Sigmoid colon (tissue), 4 donors: ENCODE data around the gene PIH1D2.

ENCODE experiments used
- EP300 ChIP-seq, 4 donors: sonication (generic); formaldehyde crosslinking; IDR thresholded peaks; one replicate each; pipeline ENCODE4 v1.6.1; 2017; ENCODE audit warnings: antibody characterized with exemption in 4 of 4
- POLR2AphosphoS5 ChIP-seq, 4 donors: sonication (generic); formaldehyde crosslinking; IDR thresholded peaks; one replicate each; pipeline ENCODE4 v1.6.1; 2017; ENCODE audit warnings: antibody characterized with exemption in 4 of 4
- TF ChIP-seq, protein P1 (sequence below), 4 experiments: fragments of 450-650 bp in 3 of 4; fragments of 200-600 bp in 1 of 4; IDR thresholded peaks; one replicate each; pipeline ENCODE4 v1.5.1; 2016 to 2019; ENCODE audit warnings: antibody characterized with exemption in 4 of 4, mild to moderate bottlenecking in 3 of 4, moderate library complexity in 2 of 4

DNA sequence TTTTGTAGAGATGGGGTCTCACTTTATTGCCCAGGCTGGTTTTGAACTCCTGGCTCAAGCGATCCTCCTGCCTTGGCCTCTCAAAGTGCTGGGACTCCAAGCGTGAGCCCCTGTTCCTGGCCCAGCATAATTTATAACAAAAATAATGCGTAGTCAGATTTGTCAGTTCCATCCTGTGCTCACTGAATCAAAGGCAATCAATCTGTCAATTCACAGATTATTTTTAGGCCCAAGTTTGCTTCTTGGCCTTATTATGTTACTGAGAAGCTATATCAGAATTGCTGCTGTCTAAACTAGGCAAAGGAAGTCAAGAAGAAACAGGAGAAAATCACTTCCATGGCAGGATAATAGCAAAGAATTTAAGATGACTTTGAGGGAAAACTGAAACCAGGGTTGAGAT lies 39.9 kb downstream of the PIH1D2 start:
- TF ChIP-seq, protein P1, sequence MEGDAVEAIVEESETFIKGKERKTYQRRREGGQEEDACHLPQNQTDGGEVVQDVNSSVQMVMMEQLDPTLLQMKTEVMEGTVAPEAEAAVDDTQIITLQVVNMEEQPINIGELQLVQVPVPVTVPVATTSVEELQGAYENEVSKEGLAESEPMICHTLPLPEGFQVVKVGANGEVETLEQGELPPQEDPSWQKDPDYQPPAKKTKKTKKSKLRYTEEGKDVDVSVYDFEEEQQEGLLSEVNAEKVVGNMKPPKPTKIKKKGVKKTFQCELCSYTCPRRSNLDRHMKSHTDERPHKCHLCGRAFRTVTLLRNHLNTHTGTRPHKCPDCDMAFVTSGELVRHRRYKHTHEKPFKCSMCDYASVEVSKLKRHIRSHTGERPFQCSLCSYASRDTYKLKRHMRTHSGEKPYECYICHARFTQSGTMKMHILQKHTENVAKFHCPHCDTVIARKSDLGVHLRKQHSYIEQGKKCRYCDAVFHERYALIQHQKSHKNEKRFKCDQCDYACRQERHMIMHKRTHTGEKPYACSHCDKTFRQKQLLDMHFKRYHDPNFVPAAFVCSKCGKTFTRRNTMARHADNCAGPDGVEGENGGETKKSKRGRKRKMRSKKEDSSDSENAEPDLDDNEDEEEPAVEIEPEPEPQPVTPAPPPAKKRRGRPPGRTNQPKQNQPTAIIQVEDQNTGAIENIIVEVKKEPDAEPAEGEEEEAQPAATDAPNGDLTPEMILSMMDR (IDR thresholded peaks at IDR 0.05) = no peak
- TF ChIP-seq POLR2AphosphoS5 (IDR thresholded peaks at IDR 0.05) (no peak), EP300 (IDR thresholded peaks at IDR 0.05) (no peak)
